Measurements from ENCODE around the gene CAND1.

The CAND1 gene

GRCh38 chr12:67362526-67362925 lies 93.4 kb downstream of the CAND1 start:
- Histone ChIP-seq H3K27ac (no peak overlapping the region), H3K9me3 (ENCODE audit: control insufficient read depth, low read length) (no peaks in the 10 kb centered on the region), H2AFZ (no peak overlapping the region), H3K9ac (no peak overlapping the region), H3K4me3 (ENCODE audit: low read depth, low read length) (no peak overlapping the region), H3K4me1 (no peaks in the 10 kb centered on the region), H3K36me3 (ENCODE audit: control insufficient read depth, insufficient read depth, low read length) (no peaks in the 10 kb centered on the region), H3K27me3 (ENCODE audit: control insufficient read depth, insufficient read depth, low read length) (no peaks in the 10 kb centered on the region), H3K79me2 (no peaks in the 10 kb centered on the region), H3K4me2 (ENCODE audit: low read length) (no peak overlapping the region)
- no peak for TF ChIP-seq CTCF (IDR thresholded peaks at IDR 0.05)

GRCh38 chr12:67364228-67364627 lies 95.1 kb downstream of the CAND1 start:
- TF ChIP-seq CTCF (IDR thresholded peaks at IDR 0.05), result no peak
- Histone ChIP-seq H3K27me3 (ENCODE audit: control insufficient read depth, insufficient read depth, low read length) (no peaks in the 10 kb centered on the region), H3K4me3 (ENCODE audit: low read depth, low read length) (no peak overlapping the region), H3K79me2 (no peaks in the 10 kb centered on the region), H3K36me3 (ENCODE audit: control insufficient read depth, insufficient read depth, low read length) (no peaks in the 10 kb centered on the region), H3K9ac (no peak overlapping the region), H3K4me1 (no peaks in the 10 kb centered on the region), H3K4me2 (ENCODE audit: low read length) (no peak overlapping the region), H2AFZ (no peak overlapping the region), H3K27ac (no peak overlapping the region), H3K9me3 (ENCODE audit: control insufficient read depth, low read length) (no peaks in the 10 kb centered on the region)

GRCh38 chr12:67365131-67365530 lies 96.0 kb downstream of the CAND1 start:
- H2AFZ ChIP-seq, result no peak overlapping the region
- no peaks in the 10 kb centered on the region for H3K9me3 ChIP-seq (ENCODE audit: control insufficient read depth, low read length)
- H3K4me3 ChIP-seq (ENCODE audit: low read depth, low read length), result no peak overlapping the region
- H3K79me2 ChIP-seq, result no peaks in the 10 kb centered on the region
- no peak overlapping the region for H3K27ac ChIP-seq
- no peak for TF ChIP-seq CTCF (IDR thresholded peaks at IDR 0.05)
- no peak overlapping the region for H3K9ac ChIP-seq
- H3K27me3 ChIP-seq (ENCODE audit: control insufficient read depth, insufficient read depth, low read length), result no peaks in the 10 kb centered on the region
- no peaks in the 10 kb centered on the region for H3K4me1 ChIP-seq
- H3K36me3 ChIP-seq (ENCODE audit: control insufficient read depth, insufficient read depth, low read length), result no peaks in the 10 kb centered on the region
- no peak overlapping the region for H3K4me2 ChIP-seq (ENCODE audit: low read length)

GRCh38 chr12:67367843-67368242 lies 98.7 kb downstream of the CAND1 start:
- Histone ChIP-seq H3K4me2 (ENCODE audit: low read length) (no peak overlapping the region), H2AFZ (no peak overlapping the region), H3K4me1 (no peaks in the 10 kb centered on the region), H3K27ac (no peak overlapping the region), H3K9ac (no peak overlapping the region), H3K79me2 (no peaks in the 10 kb centered on the region), H3K27me3 (ENCODE audit: control insufficient read depth, insufficient read depth, low read length) (no peaks in the 10 kb centered on the region), H3K4me3 (ENCODE audit: low read depth, low read length) (no peak overlapping the region), H3K9me3 (ENCODE audit: control insufficient read depth, low read length) (no peaks in the 10 kb centered on the region), H3K36me3 (ENCODE audit: control insufficient read depth, insufficient read depth, low read length) (no peaks in the 10 kb centered on the region)
- no peak for TF ChIP-seq CTCF (IDR thresholded peaks at IDR 0.05)
